ENCODE results near the gene TNFSF11. TPM values are rescaled to one million over a fixed set of nuclear protein-coding genes. Genes with fewer than 3 reads are reported as not detected.

Gene TNFSF11
- polyA plus RNA-seq, 3 donors: not detected

DNA sequence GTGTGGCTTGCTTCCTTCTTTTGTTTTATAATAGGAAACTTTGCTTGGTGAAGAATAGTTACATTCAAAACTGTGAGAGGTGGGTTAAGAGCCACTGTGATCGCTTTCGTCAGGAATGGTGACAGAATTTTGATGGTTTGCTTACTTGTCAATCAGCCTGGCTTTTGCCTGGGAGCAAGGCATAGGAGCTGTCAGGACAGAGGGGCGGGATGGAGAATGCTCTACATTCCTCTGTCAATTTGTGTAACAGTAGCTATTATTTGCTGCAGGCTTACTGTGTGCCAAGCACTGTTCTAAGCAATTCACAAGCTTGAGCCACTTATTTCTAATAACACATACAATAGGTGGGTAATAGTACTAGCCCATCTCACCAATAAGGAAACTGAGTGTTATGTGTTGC lies 28.1 kb upstream of the TNFSF11 start:
- Histone ChIP-seq H3K9ac (ENCODE audit: insufficient read depth, low read length, poor library complexity, severe bottlenecking) (no peak overlapping the region), H3K36me3 (replicated peaks in 1 of 2; ENCODE audit: control insufficient read depth in 1 of 2, insufficient read depth in 2 of 2, low read length in 2 of 2) (no peaks in the 10 kb centered on the region), H3K79me2 (ENCODE audit: insufficient read depth, low read length) (no peaks in the 10 kb centered on the region), H3K4me2 (replicated peaks; ENCODE audit: extremely low read depth, low read length, poor library complexity, severe bottlenecking) (no peak overlapping the region), H3K4me3 (replicated peaks in 1 of 3; ENCODE audit: low read depth in 2 of 3, low read length in 3 of 3) (no peak overlapping the region), H3K4me1 (ENCODE audit: control insufficient read depth in 1 of 2, insufficient read depth in 2 of 2, low read length in 2 of 2) (peaks cover 18 to 21% of the 10 kb centered on the region in 2 donors), H3K27me3 (ENCODE audit: control insufficient read depth in 2 of 2, insufficient read depth in 2 of 2, low read length in 2 of 2) (no peaks in the 10 kb centered on the region), H3K27ac (ENCODE audit: low read depth in 1 of 2, low read length in 2 of 2) (no peak overlapping the region), H4K20me1 (ENCODE audit: insufficient read depth, low read length) (no peaks in the 10 kb centered on the region), H3K9me3 (replicated peaks in 1 of 2; ENCODE audit: control insufficient read depth in 1 of 2, insufficient read depth in 1 of 2, low read length in 2 of 2) (no peaks in the 10 kb centered on the region), H2AFZ (ENCODE audit: insufficient read depth, low read depth, low read length, poor library complexity, severe bottlenecking) (no peak overlapping the region)
- intact Hi-C loops (cut with micrococcal nuclease): no loop called here
- TF ChIP-seq, protein P1, sequence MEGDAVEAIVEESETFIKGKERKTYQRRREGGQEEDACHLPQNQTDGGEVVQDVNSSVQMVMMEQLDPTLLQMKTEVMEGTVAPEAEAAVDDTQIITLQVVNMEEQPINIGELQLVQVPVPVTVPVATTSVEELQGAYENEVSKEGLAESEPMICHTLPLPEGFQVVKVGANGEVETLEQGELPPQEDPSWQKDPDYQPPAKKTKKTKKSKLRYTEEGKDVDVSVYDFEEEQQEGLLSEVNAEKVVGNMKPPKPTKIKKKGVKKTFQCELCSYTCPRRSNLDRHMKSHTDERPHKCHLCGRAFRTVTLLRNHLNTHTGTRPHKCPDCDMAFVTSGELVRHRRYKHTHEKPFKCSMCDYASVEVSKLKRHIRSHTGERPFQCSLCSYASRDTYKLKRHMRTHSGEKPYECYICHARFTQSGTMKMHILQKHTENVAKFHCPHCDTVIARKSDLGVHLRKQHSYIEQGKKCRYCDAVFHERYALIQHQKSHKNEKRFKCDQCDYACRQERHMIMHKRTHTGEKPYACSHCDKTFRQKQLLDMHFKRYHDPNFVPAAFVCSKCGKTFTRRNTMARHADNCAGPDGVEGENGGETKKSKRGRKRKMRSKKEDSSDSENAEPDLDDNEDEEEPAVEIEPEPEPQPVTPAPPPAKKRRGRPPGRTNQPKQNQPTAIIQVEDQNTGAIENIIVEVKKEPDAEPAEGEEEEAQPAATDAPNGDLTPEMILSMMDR (IDR thresholded peaks at IDR 0.05): no peak
- no peak overlapping the region for H3K4me3 Mint-ChIP-seq
- no peaks in the 10 kb centered on the region for H3K36me3 Mint-ChIP-seq
- H3K9me3 Mint-ChIP-seq: no peaks in the 10 kb centered on the region
- no peak for DNase-seq
- peaks cover 0 to 2% (median 2%) of the 10 kb centered on the region in 3 donors for H3K27me3 Mint-ChIP-seq (ENCODE audit: low read depth in 3 of 3)
- 93% methylated on average over 2 of the region's 3 CpGs for WGBS (ENCODE audit: insufficient coverage)
- H3K27ac Mint-ChIP-seq: no peak overlapping the region
- peaks cover 25% of the 10 kb centered on the region for H3K4me1 Mint-ChIP-seq

DNA sequence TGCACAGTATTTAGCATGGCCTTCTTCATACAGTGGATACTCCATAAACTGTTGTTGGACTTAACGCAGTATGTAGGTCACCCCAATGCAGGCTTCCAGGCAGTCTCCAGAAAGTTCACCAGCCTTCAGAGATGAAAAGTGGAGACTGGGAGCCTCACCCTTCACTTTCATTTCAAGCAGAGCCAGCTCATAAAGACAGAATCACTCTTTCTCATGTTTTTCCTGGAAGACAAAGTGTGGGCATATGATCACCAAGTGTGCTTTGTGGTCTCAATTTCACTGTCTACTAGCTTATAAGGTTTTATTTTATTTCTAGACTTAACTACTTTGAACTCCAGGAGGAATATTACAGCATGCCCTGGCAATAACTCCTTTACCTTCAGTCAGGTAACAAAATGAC lies 26.3 kb upstream of the TNFSF11 start:
- Histone ChIP-seq H3K4me1 (ENCODE audit: control insufficient read depth in 1 of 2, insufficient read depth in 2 of 2, low read length in 2 of 2) (peaks cover 18 to 21% of the 10 kb centered on the region in 2 donors), H3K36me3 (replicated peaks in 1 of 2; ENCODE audit: control insufficient read depth in 1 of 2, insufficient read depth in 2 of 2, low read length in 2 of 2) (no peaks in the 10 kb centered on the region), H3K4me3 (replicated peaks in 1 of 3; ENCODE audit: low read depth in 2 of 3, low read length in 3 of 3) (no peak overlapping the region), H3K9ac (ENCODE audit: insufficient read depth, low read length, poor library complexity, severe bottlenecking) (no peak overlapping the region), H3K79me2 (ENCODE audit: insufficient read depth, low read length) (no peaks in the 10 kb centered on the region), H3K9me3 (replicated peaks in 1 of 2; ENCODE audit: control insufficient read depth in 1 of 2, insufficient read depth in 1 of 2, low read length in 2 of 2) (no peaks in the 10 kb centered on the region), H4K20me1 (ENCODE audit: insufficient read depth, low read length) (no peaks in the 10 kb centered on the region), H3K27ac (ENCODE audit: low read depth in 1 of 2, low read length in 2 of 2) (no peak overlapping the region), H3K4me2 (replicated peaks; ENCODE audit: extremely low read depth, low read length, poor library complexity, severe bottlenecking) (no peak overlapping the region), H3K27me3 (ENCODE audit: control insufficient read depth in 2 of 2, insufficient read depth in 2 of 2, low read length in 2 of 2) (no peaks in the 10 kb centered on the region), H2AFZ (ENCODE audit: insufficient read depth, low read depth, low read length, poor library complexity, severe bottlenecking) (no peak overlapping the region)
- TF ChIP-seq, protein P1 (IDR thresholded peaks at IDR 0.05): no peak
- no peak for DNase-seq
- no peak overlapping the region for H3K4me3 Mint-ChIP-seq
- H3K9me3 Mint-ChIP-seq: peaks cover 0 to 2% (median 0%) of the 10 kb centered on the region in 7 donors
- intact Hi-C loops (cut with micrococcal nuclease): no loop called here
- peaks cover 22% of the 10 kb centered on the region for H3K4me1 Mint-ChIP-seq
- H3K36me3 Mint-ChIP-seq: no peaks in the 10 kb centered on the region
- H3K27me3 Mint-ChIP-seq (ENCODE audit: low read depth in 3 of 3): peaks cover 0 to 4% (median 4%) of the 10 kb centered on the region in 3 donors
- H3K27ac Mint-ChIP-seq: no peak overlapping the region
- 89% methylated on average over 1 of the region's 1 CpG for WGBS (ENCODE audit: insufficient coverage)
